Neural cell (in vitro differentiated cells): ENCODE measurements around the gene APEX1.

ENCODE experiments used
- EP300 ChIP-seq: fragments of 450-650 bp; conservative IDR thresholded peaks from 2 replicates; pipeline ENCODE4 v1.6.1; 2014; ENCODE audit warnings: antibody characterized with exemption, mild to moderate bottlenecking, moderate library complexity; ENCODE audit not compliant: poor library complexity, severe bottlenecking
- EZH2 ChIP-seq: fragments of 200-600, 300-800 bp; shearing (Covaris generic), sonication (generic); IDR thresholded peaks from 2 replicates; pipeline ENCODE4 v1.6.1; 2014; ENCODE audit warnings: antibody characterized with exemption, low read length, borderline replicate concordance, mild to moderate bottlenecking; ENCODE audit not compliant: insufficient read depth, poor library complexity, severe bottlenecking
- MXI1 ChIP-seq: fragments of 450-650 bp; conservative IDR thresholded peaks from 2 replicates; pipeline ENCODE4 v1.6.1; 2014; ENCODE audit warnings: antibody characterized with exemption, mild to moderate bottlenecking; ENCODE audit not compliant: poor library complexity, severe bottlenecking
- POLR2AphosphoS5 ChIP-seq: IDR thresholded peaks from 2 replicates; pipeline ENCODE4 v1.6.1; 2012
- RAD21 ChIP-seq: fragments of 450-650 bp; conservative IDR thresholded peaks from 2 replicates; pipeline ENCODE4 v1.6.1; 2014; ENCODE audit warnings: antibody characterized with exemption, mild to moderate bottlenecking, moderate library complexity
- SMC3 ChIP-seq: fragments of 450-650 bp; conservative IDR thresholded peaks from 2 replicates; pipeline ENCODE4 v1.6.1; 2014; ENCODE audit warnings: antibody characterized with exemption, mild to moderate bottlenecking, moderate library complexity; ENCODE audit not compliant: poor library complexity
- TAF1 ChIP-seq: IDR thresholded peaks from 2 replicates; pipeline ENCODE4 v1.6.1; 2012; ENCODE audit warnings: low read depth
- TF ChIP-seq, protein P1 (sequence below): fragments of 450-650 bp; IDR thresholded peaks from 2 replicates; pipeline ENCODE4 v1.5.1; 2014; ENCODE audit warnings: antibody characterized with exemption, mild to moderate bottlenecking, moderate library complexity; ENCODE audit not compliant: poor library complexity, severe bottlenecking
- TF ChIP-seq, protein P2 (sequence below): IDR thresholded peaks from 2 replicates; pipeline ENCODE4 v1.6.1; 2012; ENCODE audit warnings: borderline replicate concordance

DNA sequence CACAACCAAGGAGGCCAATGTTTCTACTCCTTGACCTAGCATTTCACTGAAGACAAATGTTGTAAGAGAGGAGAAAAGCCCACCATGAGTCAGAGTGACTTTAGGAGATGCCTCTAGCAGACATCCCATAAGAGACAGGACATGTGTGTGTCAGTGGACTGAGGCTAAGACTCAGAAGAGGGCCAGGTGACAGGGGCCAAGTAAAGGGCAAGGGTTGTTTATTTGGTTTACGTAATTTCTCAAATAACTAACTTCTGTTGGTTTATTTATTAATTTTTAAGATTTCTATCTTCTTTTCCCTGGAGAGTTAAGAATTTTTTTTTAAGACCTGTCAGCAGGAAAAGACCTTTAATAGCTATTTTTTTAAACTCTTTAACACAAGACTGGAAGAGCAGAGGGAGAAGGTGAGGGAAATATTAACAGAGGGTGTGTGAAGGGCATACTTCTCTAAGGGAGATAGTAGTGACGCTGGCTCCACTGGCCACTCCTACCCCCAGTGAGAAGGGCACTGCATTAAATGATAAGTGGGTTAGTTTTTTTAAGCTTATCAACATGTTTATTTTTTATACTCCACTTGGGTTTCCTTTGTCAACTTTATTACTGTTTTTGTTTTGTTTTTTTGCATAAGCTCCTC, 17.6 kb downstream of the APEX1 start:
- TF ChIP-seq, protein P1, sequence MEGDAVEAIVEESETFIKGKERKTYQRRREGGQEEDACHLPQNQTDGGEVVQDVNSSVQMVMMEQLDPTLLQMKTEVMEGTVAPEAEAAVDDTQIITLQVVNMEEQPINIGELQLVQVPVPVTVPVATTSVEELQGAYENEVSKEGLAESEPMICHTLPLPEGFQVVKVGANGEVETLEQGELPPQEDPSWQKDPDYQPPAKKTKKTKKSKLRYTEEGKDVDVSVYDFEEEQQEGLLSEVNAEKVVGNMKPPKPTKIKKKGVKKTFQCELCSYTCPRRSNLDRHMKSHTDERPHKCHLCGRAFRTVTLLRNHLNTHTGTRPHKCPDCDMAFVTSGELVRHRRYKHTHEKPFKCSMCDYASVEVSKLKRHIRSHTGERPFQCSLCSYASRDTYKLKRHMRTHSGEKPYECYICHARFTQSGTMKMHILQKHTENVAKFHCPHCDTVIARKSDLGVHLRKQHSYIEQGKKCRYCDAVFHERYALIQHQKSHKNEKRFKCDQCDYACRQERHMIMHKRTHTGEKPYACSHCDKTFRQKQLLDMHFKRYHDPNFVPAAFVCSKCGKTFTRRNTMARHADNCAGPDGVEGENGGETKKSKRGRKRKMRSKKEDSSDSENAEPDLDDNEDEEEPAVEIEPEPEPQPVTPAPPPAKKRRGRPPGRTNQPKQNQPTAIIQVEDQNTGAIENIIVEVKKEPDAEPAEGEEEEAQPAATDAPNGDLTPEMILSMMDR = no peak
- TF ChIP-seq POLR2AphosphoS5 (no peak), TAF1 (no peak), EZH2 (no peak), RAD21 (no peak), EP300 (no peak), MXI1 (no peak), SMC3 (no peak)
- TF ChIP-seq, protein P2, sequence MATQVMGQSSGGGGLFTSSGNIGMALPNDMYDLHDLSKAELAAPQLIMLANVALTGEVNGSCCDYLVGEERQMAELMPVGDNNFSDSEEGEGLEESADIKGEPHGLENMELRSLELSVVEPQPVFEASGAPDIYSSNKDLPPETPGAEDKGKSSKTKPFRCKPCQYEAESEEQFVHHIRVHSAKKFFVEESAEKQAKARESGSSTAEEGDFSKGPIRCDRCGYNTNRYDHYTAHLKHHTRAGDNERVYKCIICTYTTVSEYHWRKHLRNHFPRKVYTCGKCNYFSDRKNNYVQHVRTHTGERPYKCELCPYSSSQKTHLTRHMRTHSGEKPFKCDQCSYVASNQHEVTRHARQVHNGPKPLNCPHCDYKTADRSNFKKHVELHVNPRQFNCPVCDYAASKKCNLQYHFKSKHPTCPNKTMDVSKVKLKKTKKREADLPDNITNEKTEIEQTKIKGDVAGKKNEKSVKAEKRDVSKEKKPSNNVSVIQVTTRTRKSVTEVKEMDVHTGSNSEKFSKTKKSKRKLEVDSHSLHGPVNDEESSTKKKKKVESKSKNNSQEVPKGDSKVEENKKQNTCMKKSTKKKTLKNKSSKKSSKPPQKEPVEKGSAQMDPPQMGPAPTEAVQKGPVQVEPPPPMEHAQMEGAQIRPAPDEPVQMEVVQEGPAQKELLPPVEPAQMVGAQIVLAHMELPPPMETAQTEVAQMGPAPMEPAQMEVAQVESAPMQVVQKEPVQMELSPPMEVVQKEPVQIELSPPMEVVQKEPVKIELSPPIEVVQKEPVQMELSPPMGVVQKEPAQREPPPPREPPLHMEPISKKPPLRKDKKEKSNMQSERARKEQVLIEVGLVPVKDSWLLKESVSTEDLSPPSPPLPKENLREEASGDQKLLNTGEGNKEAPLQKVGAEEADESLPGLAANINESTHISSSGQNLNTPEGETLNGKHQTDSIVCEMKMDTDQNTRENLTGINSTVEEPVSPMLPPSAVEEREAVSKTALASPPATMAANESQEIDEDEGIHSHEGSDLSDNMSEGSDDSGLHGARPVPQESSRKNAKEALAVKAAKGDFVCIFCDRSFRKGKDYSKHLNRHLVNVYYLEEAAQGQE = no peak
